Large intestine (tissue), 3 donors: ENCODE results near the gene RAET1L. TPM values are rescaled to one million over a fixed set of nuclear protein-coding genes. Genes with fewer than 3 reads are reported as not detected.
"Not testable (repeated sequence)": the region's sequence is repeated elsewhere in the genome, so short reads cannot be mapped to it uniquely, and the experiment has no call there.

Experiments used
- DNase-seq, 2 donors: peaks; one replicate each; pipeline versions ENCODE4 v3.0.0 to v3.0.0-alpha.2; 2013
- H3K27ac ChIP-seq: one replicate; pipeline ENCODE4 v1.5.1; 2013; ENCODE audit warnings: low read length
- H3K27me3 ChIP-seq: 2 replicates; pipeline ENCODE4 v1.6.1; 2013; ENCODE audit warnings: low read length; ENCODE audit not compliant: control insufficient read depth, insufficient read depth
- H3K36me3 ChIP-seq: 2 replicates; pipeline ENCODE4 v1.6.1; 2013; ENCODE audit warnings: low read length; ENCODE audit not compliant: control insufficient read depth, insufficient read depth
- H3K4me1 ChIP-seq: one replicate; pipeline ENCODE4 v1.6.1; 2013; ENCODE audit warnings: low read length; ENCODE audit not compliant: control insufficient read depth, insufficient read depth
- H3K4me3 ChIP-seq: one replicate; pipeline ENCODE4 v1.5.1; 2013; ENCODE audit warnings: low read length
- H3K9me3 ChIP-seq: one replicate; pipeline ENCODE4 v1.6.1; 2013; ENCODE audit warnings: mild to moderate bottlenecking, low read depth, low read length, moderate library complexity; ENCODE audit not compliant: control insufficient read depth
- WGBS: methylation state at CpG from one replicate; pipeline ENCODE4 v1.1.5; 2013; ENCODE audit warnings: low lambda C conversion rate; ENCODE audit not compliant: insufficient coverage; 5-methylcytosine and 5-hydroxymethylcytosine counted together
- polyA plus RNA-seq: library from polyadenylated mRNA; unstranded; fragments of 120-200 nt; gene quantifications from one replicate; pipeline ENCODE4 v1.2.1, GENCODE V29; 2013

The RAET1L gene
- polyA plus RNA-seq, 1 donor = not detected

- no peak for DNase-seq
- no peaks in the 10 kb centered on the region for H3K9me3 ChIP-seq
- no peak overlapping the region for H3K27ac ChIP-seq
- H3K4me3 ChIP-seq = no peak overlapping the region
- H3K4me1 ChIP-seq = peaks cover 4% of the 10 kb centered on the region
- WGBS = no CpG with 5 or more reads among the region's 3 CpGs
- peaks cover 86% of the 10 kb centered on the region for H3K27me3 ChIP-seq
- H3K36me3 ChIP-seq = no peaks in the 10 kb centered on the region
These were observed 5.3 kb upstream of the RAET1L start for GRCh38 chr6:150030611-150031010.

- 71% methylated on average over 1 of the region's 4 CpGs for WGBS
- no peaks in the 10 kb centered on the region for H3K36me3 ChIP-seq
- no peaks in the 10 kb centered on the region for H3K9me3 ChIP-seq
- H3K4me3 ChIP-seq = no peak overlapping the region
- DNase-seq = no peak
- peaks cover 4% of the 10 kb centered on the region for H3K4me1 ChIP-seq
- H3K27me3 ChIP-seq = peaks cover 86% of the 10 kb centered on the region
- H3K27ac ChIP-seq = no peak overlapping the region
These were observed 4.4 kb upstream of the RAET1L start for GRCh38 chr6:150029749-150030148.

GRCh38 chr6:150029276-150029675 is 3.9 kb upstream of the RAET1L start:
- H3K27ac ChIP-seq = no peak overlapping the region
- no CpG with 5 or more reads among the region's 7 CpGs for WGBS
- H3K36me3 ChIP-seq = no peaks in the 10 kb centered on the region
- H3K4me1 ChIP-seq = peaks cover 4% of the 10 kb centered on the region
- no peak overlapping the region for H3K4me3 ChIP-seq
- peaks cover 88% of the 10 kb centered on the region for H3K27me3 ChIP-seq
- H3K9me3 ChIP-seq = no peaks in the 10 kb centered on the region
- DNase-seq = no peak

GRCh38 chr6:150028799-150029198 is 3.5 kb upstream of the RAET1L start:
- H3K27me3 ChIP-seq = peaks cover 91% of the 10 kb centered on the region
- H3K36me3 ChIP-seq = no peaks in the 10 kb centered on the region
- peaks cover 4% of the 10 kb centered on the region for H3K4me1 ChIP-seq
- H3K9me3 ChIP-seq = no peaks in the 10 kb centered on the region
- H3K27ac ChIP-seq = no peak overlapping the region
- WGBS = no CpG with 5 or more reads among the region's 8 CpGs
- H3K4me3 ChIP-seq = no peak overlapping the region
- no peak for DNase-seq

- DNase-seq = no peak
- H3K4me3 ChIP-seq = no peak overlapping the region
- H3K36me3 ChIP-seq = no peaks in the 10 kb centered on the region
- peaks cover 4% of the 10 kb centered on the region for H3K4me1 ChIP-seq
- WGBS = 86% methylated on average over 1 of the region's 6 CpGs
- no peaks in the 10 kb centered on the region for H3K9me3 ChIP-seq
- H3K27me3 ChIP-seq = peaks cover 87% of the 10 kb centered on the region
- H3K27ac ChIP-seq = no peak overlapping the region
These were observed 2.7 kb upstream of the RAET1L start for GRCh38 chr6:150027806-150028565.

- no peak overlapping the region for H3K4me3 ChIP-seq
- peaks cover 4% of the 10 kb centered on the region for H3K4me1 ChIP-seq
- no peaks in the 10 kb centered on the region for H3K9me3 ChIP-seq
- no peaks in the 10 kb centered on the region for H3K36me3 ChIP-seq
- WGBS = no CpG with 5 or more reads among the region's 9 CpGs
- H3K27me3 ChIP-seq = peaks cover 81% of the 10 kb centered on the region
- H3K27ac ChIP-seq = no peak overlapping the region
- DNase-seq = no peak
These were observed 1.9 kb upstream of the RAET1L start for GRCh38 chr6:150026976-150027805.

- Histone ChIP-seq H3K27me3 (peaks cover 65% of the 10 kb centered on the region), H3K4me3 (no peak overlapping the region), H3K27ac (no peak overlapping the region), H3K36me3 (no peaks in the 10 kb centered on the region), H3K4me1 (peaks cover 4% of the 10 kb centered on the region), H3K9me3 (no peaks in the 10 kb centered on the region)
- WGBS = no CpG with 5 or more reads among the region's 11 CpGs
- DNase-seq = no peak
These were observed 631 bp downstream of the RAET1L start for GRCh38 chr6:150024646-150025155.

GRCh38 chr6:150024021-150024420 is 1.3 kb downstream of the RAET1L start:
- DNase-seq, H3K4me3 ChIP-seq, H3K27ac ChIP-seq, H3K36me3 ChIP-seq, H3K4me1 ChIP-seq, H3K9me3 ChIP-seq: not testable (repeated sequence)
- peaks cover 62% of the 10 kb centered on the region for H3K27me3 ChIP-seq
- no CpG with 5 or more reads among the region's 2 CpGs for WGBS

GRCh38 chr6:150021870-150022269 is 3.5 kb downstream of the RAET1L start:
- H3K4me1 ChIP-seq, DNase-seq, H3K4me3 ChIP-seq, H3K27ac ChIP-seq, H3K9me3 ChIP-seq, H3K36me3 ChIP-seq: not testable (repeated sequence)
- H3K27me3 ChIP-seq = peaks cover 58% of the 10 kb centered on the region
- WGBS = no CpG with 5 or more reads among the region's 6 CpGs

- no peaks in the 10 kb centered on the region for H3K9me3 ChIP-seq
- H3K4me3 ChIP-seq = no peak overlapping the region
- H3K4me1 ChIP-seq = no peaks in the 10 kb centered on the region
- DNase-seq = no peak
- H3K27ac ChIP-seq = no peak overlapping the region
- no CpG with 5 or more reads among the region's 6 CpGs for WGBS
- H3K36me3 ChIP-seq = no peaks in the 10 kb centered on the region
- H3K27me3 ChIP-seq = peaks cover 55% of the 10 kb centered on the region
These were observed 6.3 kb downstream of the RAET1L start for GRCh38 chr6:150018846-150019580.
